Measurements from ENCODE around the gene ACSL3. TPM values are rescaled to one million over a fixed set of nuclear protein-coding genes. Genes with fewer than 3 reads are reported as not detected.
"Not testable (repeated sequence)": the region's sequence is repeated elsewhere in the genome, so short reads cannot be mapped to it uniquely, and the experiment has no call there.

ACSL3 gene
- total RNA-seq, 4 donors from 2014 or later, result 25.6 to 52.2 (median 47.2) TPM

DNA sequence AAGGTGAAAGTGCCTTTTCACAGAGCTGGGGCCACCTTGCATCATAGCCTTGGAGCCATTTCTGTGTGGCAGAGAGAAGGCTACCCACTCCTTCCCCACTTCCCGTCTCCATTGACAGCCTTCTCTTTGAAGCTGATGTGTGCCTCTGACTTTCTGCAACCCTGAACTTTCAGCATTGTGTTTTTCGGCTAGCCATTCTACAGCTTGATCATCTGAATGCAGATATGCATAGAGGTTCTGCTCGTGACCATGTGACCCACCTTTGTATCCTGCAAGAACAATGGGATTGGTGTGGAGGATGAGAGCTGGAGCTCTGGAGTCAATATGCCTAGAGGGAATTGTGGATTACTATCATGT lies 122.1 kb downstream of the ACSL3 start:
- H3K4me1 ChIP-seq, result no peaks in the 10 kb centered on the region
- no peaks in the 10 kb centered on the region for H3K36me3 ChIP-seq
- no peak for DNase-seq
- no peaks in the 10 kb centered on the region for H3K9me3 ChIP-seq
- H3K27me3 ChIP-seq, result no peaks in the 10 kb centered on the region
- no peak overlapping the region for H3K4me3 ChIP-seq
- TF ChIP-seq POLR2A (IDR thresholded peaks at IDR 0.05), result no peak
- TF ChIP-seq, protein P1, sequence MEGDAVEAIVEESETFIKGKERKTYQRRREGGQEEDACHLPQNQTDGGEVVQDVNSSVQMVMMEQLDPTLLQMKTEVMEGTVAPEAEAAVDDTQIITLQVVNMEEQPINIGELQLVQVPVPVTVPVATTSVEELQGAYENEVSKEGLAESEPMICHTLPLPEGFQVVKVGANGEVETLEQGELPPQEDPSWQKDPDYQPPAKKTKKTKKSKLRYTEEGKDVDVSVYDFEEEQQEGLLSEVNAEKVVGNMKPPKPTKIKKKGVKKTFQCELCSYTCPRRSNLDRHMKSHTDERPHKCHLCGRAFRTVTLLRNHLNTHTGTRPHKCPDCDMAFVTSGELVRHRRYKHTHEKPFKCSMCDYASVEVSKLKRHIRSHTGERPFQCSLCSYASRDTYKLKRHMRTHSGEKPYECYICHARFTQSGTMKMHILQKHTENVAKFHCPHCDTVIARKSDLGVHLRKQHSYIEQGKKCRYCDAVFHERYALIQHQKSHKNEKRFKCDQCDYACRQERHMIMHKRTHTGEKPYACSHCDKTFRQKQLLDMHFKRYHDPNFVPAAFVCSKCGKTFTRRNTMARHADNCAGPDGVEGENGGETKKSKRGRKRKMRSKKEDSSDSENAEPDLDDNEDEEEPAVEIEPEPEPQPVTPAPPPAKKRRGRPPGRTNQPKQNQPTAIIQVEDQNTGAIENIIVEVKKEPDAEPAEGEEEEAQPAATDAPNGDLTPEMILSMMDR (IDR thresholded peaks at IDR 0.05), result no peak
- no peak overlapping the region for H3K27ac ChIP-seq

DNA sequence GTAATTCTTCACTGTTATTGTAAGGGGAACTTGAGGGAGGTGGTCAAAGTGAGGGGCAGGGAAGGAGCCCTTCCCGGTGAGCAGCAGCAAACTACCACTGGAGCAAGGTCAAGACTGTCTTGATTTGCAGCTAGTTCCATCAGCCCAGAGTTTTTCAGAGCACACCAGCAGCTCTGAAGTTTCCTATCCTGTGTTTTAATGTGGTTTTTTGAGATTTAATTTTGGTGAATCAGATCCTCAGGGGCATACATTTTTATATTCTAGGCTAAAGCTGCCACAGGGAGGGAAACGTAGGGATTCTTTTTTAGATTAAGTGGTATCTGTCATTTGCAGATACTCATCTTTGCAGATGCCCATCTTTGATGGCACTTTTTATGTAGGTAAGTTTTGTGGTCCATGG lies 124.1 kb downstream of the ACSL3 start:
- Histone ChIP-seq H3K4me3 (no peak overlapping the region), H3K36me3 (no peaks in the 10 kb centered on the region), H3K9me3 (no peaks in the 10 kb centered on the region), H3K4me1 (no peaks in the 10 kb centered on the region), H3K27ac (no peak overlapping the region), H3K27me3 (no peaks in the 10 kb centered on the region)
- no peak for DNase-seq
- no peak for TF ChIP-seq POLR2A (IDR thresholded peaks at IDR 0.05)
- TF ChIP-seq, protein P1 (IDR thresholded peaks at IDR 0.05), result no peak

DNA sequence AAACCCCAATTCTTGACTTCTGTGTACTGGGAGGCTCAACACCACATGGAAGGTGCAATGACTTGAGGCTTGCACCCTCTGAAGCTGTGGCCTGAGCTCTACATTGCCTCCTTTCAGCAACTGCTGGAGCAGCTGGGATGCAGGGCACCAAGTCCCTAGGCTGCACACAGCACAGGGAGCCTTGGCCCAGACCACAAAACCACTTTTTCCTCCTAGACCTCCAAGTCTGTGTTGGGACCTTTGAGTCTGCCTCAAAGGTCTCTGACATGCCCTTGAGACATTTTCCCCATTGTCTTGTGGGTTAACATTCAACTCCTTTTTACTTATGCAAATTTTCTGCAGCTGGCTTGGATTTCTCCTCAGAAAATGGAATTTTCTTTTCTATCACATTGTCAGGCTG lies 128.6 kb downstream of the ACSL3 start:
- H3K4me1 ChIP-seq, result no peaks in the 10 kb centered on the region
- H3K4me3 ChIP-seq, result no peak overlapping the region
- H3K9me3 ChIP-seq, result no peaks in the 10 kb centered on the region
- H3K27me3 ChIP-seq, result no peaks in the 10 kb centered on the region
- no peak for DNase-seq
- no peak for TF ChIP-seq POLR2A (IDR thresholded peaks at IDR 0.05)
- TF ChIP-seq, protein P1 (IDR thresholded peaks at IDR 0.05), result no peak
- no peak overlapping the region for H3K27ac ChIP-seq
- no peaks in the 10 kb centered on the region for H3K36me3 ChIP-seq

DNA sequence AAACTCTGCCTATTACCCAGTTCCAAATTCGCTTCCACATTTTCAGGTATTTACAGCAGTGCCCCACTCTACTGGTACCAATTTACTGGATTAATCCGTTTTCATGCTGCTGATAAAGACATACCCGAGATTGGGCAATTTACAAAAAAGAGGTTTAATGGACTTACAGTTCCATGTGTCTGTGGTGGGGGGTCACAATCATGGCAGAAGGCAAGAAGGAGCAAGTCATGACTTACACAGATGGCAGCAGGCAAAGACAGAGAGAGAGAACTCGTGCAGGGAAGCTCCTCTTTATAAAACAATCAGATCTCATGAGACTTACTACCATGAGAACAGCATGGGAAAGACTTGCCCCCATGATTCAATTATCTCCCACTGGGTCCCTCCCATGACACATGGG lies 129.4 kb downstream of the ACSL3 start:
- not testable (repeated sequence) for H3K36me3 ChIP-seq, H3K27ac ChIP-seq, H3K27me3 ChIP-seq, H3K4me1 ChIP-seq, DNase-seq, H3K9me3 ChIP-seq, H3K4me3 ChIP-seq

DNA sequence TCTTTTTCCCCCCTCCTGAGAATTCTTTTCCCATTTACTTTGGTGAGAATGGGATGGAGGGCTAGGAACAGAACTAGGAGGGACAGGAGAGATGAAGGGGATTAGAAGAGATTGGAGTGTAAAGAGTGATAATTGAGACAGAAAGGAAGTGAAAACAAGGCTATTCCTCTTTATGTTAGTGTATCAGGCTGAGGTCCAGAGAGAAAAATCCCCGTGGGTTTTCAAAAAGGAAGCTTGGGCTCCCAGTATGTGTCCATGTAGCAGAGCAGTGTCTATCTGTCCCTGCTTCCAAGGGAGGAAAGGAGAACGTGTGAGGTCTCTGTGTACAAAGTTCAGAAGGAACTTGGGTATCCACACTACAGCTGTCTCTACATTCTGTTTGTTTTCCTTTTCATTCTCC lies 131.3 kb downstream of the ACSL3 start:
- Histone ChIP-seq H3K36me3 (no peaks in the 10 kb centered on the region), H3K9me3 (no peaks in the 10 kb centered on the region), H3K27ac (peak overlapping the region in 1 of 4 donors; percentile 46), H3K4me1 (no peaks in the 10 kb centered on the region), H3K4me3 (no peak overlapping the region), H3K27me3 (no peaks in the 10 kb centered on the region)
- no peak for TF ChIP-seq POLR2A (IDR thresholded peaks at IDR 0.05)
- TF ChIP-seq, protein P1 (IDR thresholded peaks at IDR 0.05), result no peak
- no peak for DNase-seq

Other genes with a start within 250 kb of the ACSL3 start
- 10 to 100 TPM in 3 of 4 donors, 1 to 10 TPM in 1; 8.6 to 14.9 (median 11.7) TPM for gene FARSB, start 204.9 kb upstream of the ACSL3 start, total RNA-seq
- not detected for gene MOGAT1, start 189.4 kb upstream of the ACSL3 start, total RNA-seq
- gene KCNE4, start 191.2 kb downstream of the ACSL3 start, total RNA-seq, result 1 to 10 TPM in 2 of 4 donors, under 1 TPM in 2; 0.35 to 2.5 (median 0.79) TPM

Data from Peyer's patch (tissue), 4 donors.